Endothelial cell of umbilical vein (primary cell): Measurements from ENCODE around the gene TMEM269. TPM values are rescaled to one million over a fixed set of nuclear protein-coding genes. Genes with fewer than 3 reads are reported as not detected.

ENCODE experiments used
- BruUV-seq: library from RNA; stranded (reverse); fragments of 400-500 nt; replicated peaks from 2 replicates; lab custom pipeline; 2021; lab: Mats Ljungman, UMichigan
- CTCF ChIA-PET: fragments of 300-600, 350-600 bp; sonication (Branson Sonifier 250); formaldehyde crosslinking; loops from one replicate; lab custom pipeline; 2021; ENCODE audit warnings: antibody characterized with exemption, inconsistent platforms; lab: Charles Lee
- POLR2A ChIA-PET: fragments of 300-600, 350-600 bp; sonication (Branson Sonifier 250); formaldehyde crosslinking; loops from one replicate; lab custom pipeline; 2021; ENCODE audit warnings: antibody characterized with exemption, inconsistent platforms; lab: Charles Lee
- DNase-seq: peaks from one replicate; pipeline ENCODE4 v3.0.0-alpha.2; 2011; ENCODE audit warnings: low read depth, low spot score
- FAIRE-seq: peaks from 2 replicates; lab custom pipeline; 2011; peaks lifted over from hg19 to GRCh38; lab: Jason Lieb, UNC
- H2AFZ ChIP-seq: 2 replicates; pipeline ENCODE4 v1.6.0; 2012; ENCODE audit warnings: low read depth, low read length, control low read depth, inconsistent platforms
- H3K27ac ChIP-seq: 2 replicates; pipeline ENCODE4 v1.5.1; 2011; ENCODE audit warnings: low read depth, mild to moderate bottlenecking, control low read depth, low read length, moderate library complexity; ENCODE audit not compliant: insufficient read depth
- H3K27me3 ChIP-seq, 2 experiments: 2 replicates each; pipeline versions ENCODE4 v1.6.0 to v1.6.1; 2011; ENCODE audit warnings: low read length in 2 of 2, mixed read lengths in 1 of 2; ENCODE audit not compliant: control insufficient read depth in 2 of 2, insufficient read depth in 2 of 2
- H3K36me3 ChIP-seq, 2 experiments: 2 replicates in 1 of 2; 3 replicates in 1 of 2; pipeline ENCODE4 v1.5.1; 2011; ENCODE audit warnings: low read length in 2 of 2, mild to moderate bottlenecking in 1 of 2, moderate library complexity in 1 of 2; ENCODE audit not compliant: control insufficient read depth in 2 of 2, insufficient read depth in 2 of 2; ENCODE audit errors: extremely low read depth in 1 of 2
- H3K4me1 ChIP-seq: 3 replicates; pipeline ENCODE4 v1.5.1; 2011; ENCODE audit warnings: mild to moderate bottlenecking, low read length; ENCODE audit not compliant: control insufficient read depth, insufficient read depth; ENCODE audit errors: extremely low read depth
- H3K4me2 ChIP-seq: 2 replicates; pipeline ENCODE4 v1.6.1; 2011; ENCODE audit warnings: low read length, control low read depth, mixed read lengths; ENCODE audit not compliant: insufficient read depth
- H3K4me3 ChIP-seq, 3 experiments: fragments of 200-600 bp in 1 of 3; sonication (generic), shearing (Covaris generic) in 1 of 3; replicated peaks in 1 of 3; 2 replicates each; pipeline ENCODE4 v1.5.1; 2011 to 2016; ENCODE audit warnings: control low read depth in 3 of 3, low read length in 3 of 3, mild to moderate bottlenecking in 2 of 3, inconsistent platforms in 1 of 3, low read depth in 1 of 3, moderate library complexity in 1 of 3; ENCODE audit not compliant: insufficient read depth in 1 of 3
- H3K79me2 ChIP-seq: 2 replicates; pipeline ENCODE4 v1.6.0; 2012; ENCODE audit warnings: low read length, inconsistent platforms; ENCODE audit not compliant: control insufficient read depth, insufficient read depth
- H3K9ac ChIP-seq: replicated peaks from 2 replicates; pipeline ENCODE3; 2011; ENCODE audit warnings: low read length, control low read depth; ENCODE audit not compliant: insufficient read depth; ENCODE audit errors: extremely low read depth
- H3K9me1 ChIP-seq: replicated peaks from 3 replicates; pipeline ENCODE4 v1.6.0; 2011; ENCODE audit warnings: mild to moderate bottlenecking, low read length; ENCODE audit not compliant: control insufficient read depth, insufficient read depth; ENCODE audit errors: extremely low read depth
- H3K9me3 ChIP-seq: replicated peaks from 2 replicates; pipeline ENCODE4 v1.5.1; 2012; ENCODE audit warnings: low read length, inconsistent platforms; ENCODE audit not compliant: control insufficient read depth, insufficient read depth
- H4K20me1 ChIP-seq: replicated peaks from 2 replicates; pipeline ENCODE3; 2011; ENCODE audit warnings: mild to moderate bottlenecking, low read length; ENCODE audit not compliant: control insufficient read depth, insufficient read depth; ENCODE audit errors: extremely low read depth
- EZH2 ChIP-seq: IDR thresholded peaks from 2 replicates; pipeline ENCODE4 v1.6.1; 2012; ENCODE audit warnings: borderline replicate concordance, low read depth, mild to moderate bottlenecking, moderate library complexity, low read length, inconsistent platforms; ENCODE audit not compliant: severe bottlenecking
- FOS ChIP-seq: IDR thresholded peaks from 2 replicates; pipeline ENCODE4 v1.6.1; 2011; ENCODE audit warnings: mild to moderate bottlenecking, low read length, moderate library complexity, borderline replicate concordance; ENCODE audit not compliant: insufficient read depth
- GATA2 ChIP-seq: IDR thresholded peaks from 2 replicates; pipeline ENCODE4 v1.7.0; 2011; ENCODE audit warnings: low read depth, mild to moderate bottlenecking, moderate library complexity, mixed read lengths, low read length; ENCODE audit not compliant: insufficient read length, insufficient read depth
- JUN ChIP-seq: IDR thresholded peaks from 2 replicates; pipeline ENCODE4 v1.6.1; 2011; ENCODE audit warnings: borderline replicate concordance, low read depth; ENCODE audit not compliant: insufficient read length, insufficient read depth
- MYC ChIP-seq: IDR thresholded peaks from one replicate; pipeline ENCODE4 v1.6.1; 2011; ENCODE audit warnings: mild to moderate bottlenecking, low read depth, low read length
- POLR2A ChIP-seq: IDR thresholded peaks from 2 replicates; pipeline ENCODE4 v1.6.1; 2012; ENCODE audit warnings: low read depth, mild to moderate bottlenecking, control low read depth, low read length
- POLR2AphosphoS5 ChIP-seq: IDR thresholded peaks from 2 replicates; pipeline ENCODE4 v1.6.1; 2012; ENCODE audit warnings: low read depth, mild to moderate bottlenecking, control low read depth, low read length, moderate library complexity; ENCODE audit not compliant: insufficient read depth
- dilution Hi-C: fragments of 300-500 bp; cut with MboI; formaldehyde crosslinking; loops from one replicate; pipeline ENCODE4 v1.15.0; 2019; ENCODE audit warnings: low sequenced_read_pairs; ENCODE audit not compliant: extremely low pct_ligation_motif_present
- intact Hi-C: fragments of 100-400 bp; cut with micrococcal nuclease; formaldehyde crosslinking; loops from one replicate; pipeline ENCODE4 v1.10.0; 2022
- polyA plus RNA-seq, 4 experiments: library from polyadenylated mRNA; depleted of rRNA in 3 of 4; stranded (reverse) in 3 of 4; unstranded in 1 of 4; fragments of >200 nt; gene quantifications; 2 replicates each; pipeline versions ENCODE4 v1.2.1 to v1.2.3, GENCODE V29; 2011 to 2012; ENCODE audit warnings: missing spikeins in 1 of 4
- total RNA-seq: library from RNA; stranded (reverse); gene quantifications from 2 replicates; pipeline ENCODE4 v1.2.3, GENCODE V29; 2021
- TF ChIP-seq, protein P1 (sequence below), 2 donors: IDR thresholded peaks; 1 replicate in 1 of 2; 2 replicates in 1 of 2; pipeline ENCODE4 v1.5.1; 2011; ENCODE audit warnings: low read length in 2 of 2, mild to moderate bottlenecking in 2 of 2, moderate library complexity in 2 of 2, control low read depth in 1 of 2, inconsistent platforms in 1 of 2, low read depth in 1 of 2; ENCODE audit not compliant: insufficient read depth in 1 of 2; ENCODE audit errors: extremely low read depth in 1 of 2
- TF ChIP-seq, protein P2 (sequence below): IDR thresholded peaks from 2 replicates; pipeline ENCODE4 v1.6.1; 2011; ENCODE audit not compliant: insufficient read depth, insufficient read length

The TMEM269 gene
- total and polyA plus RNA-seq, 2 donors (not counting 3 experiments of a cell fraction or from before 2014, with no cell fraction given), result 0.03 TPM; not detected in 1

DNA sequence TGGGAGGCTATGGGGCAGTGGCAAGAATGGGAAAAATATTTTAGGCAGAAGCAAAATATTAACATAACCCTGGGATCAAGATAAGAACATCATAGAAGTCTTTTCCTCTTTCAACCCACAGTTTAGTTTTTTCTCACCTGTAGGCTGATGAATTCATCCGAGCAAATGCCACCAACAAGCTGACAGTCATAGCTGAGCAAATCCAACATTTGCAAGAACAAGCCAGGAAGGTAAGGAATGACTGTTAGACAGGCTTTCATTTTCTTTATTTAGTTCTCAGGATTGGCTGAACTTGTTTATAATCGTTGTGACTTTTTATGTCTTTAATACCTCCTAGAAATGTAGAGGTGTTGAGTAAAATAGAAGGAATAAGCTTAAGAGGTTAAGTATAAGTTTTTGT is 11.4 kb upstream of the TMEM269 start:
- Histone ChIP-seq H3K9ac (no peak overlapping the region), H4K20me1 (no peaks in the 10 kb centered on the region), H3K4me1 (no peaks in the 10 kb centered on the region), H3K9me3 (no peaks in the 10 kb centered on the region), H3K4me3 (no peak overlapping the region), H3K36me3 (peaks cover 6 to 11% of the 10 kb centered on the region in 2 experiments), H3K27ac (no peak overlapping the region), H3K9me1 (no peaks in the 10 kb centered on the region), H3K79me2 (peaks cover 17% of the 10 kb centered on the region), H2AFZ (no peak overlapping the region), H3K27me3 (no peaks in the 10 kb centered on the region), H3K4me2 (no peak overlapping the region)
- no peak for FAIRE-seq
- intact Hi-C loops, result no loop called here
- dilution Hi-C loops, result no loop called here
- ChIA-PET POLR2A (no interaction called here), CTCF (interaction anchor here (1.5 to 2.5 kb wide), 3 partner anchors 7 to 300 kb away, joined by 4 to 11 read pairs (median 4); partner anchors contain the start of gene P3H1)
- no peak for TF ChIP-seq POLR2AphosphoS5
- no peak for TF ChIP-seq POLR2A
- TF ChIP-seq MYC, result no peak
- TF ChIP-seq EZH2, result no peak
- TF ChIP-seq JUN, result no peak
- TF ChIP-seq FOS, result no peak
- TF ChIP-seq, protein P1, sequence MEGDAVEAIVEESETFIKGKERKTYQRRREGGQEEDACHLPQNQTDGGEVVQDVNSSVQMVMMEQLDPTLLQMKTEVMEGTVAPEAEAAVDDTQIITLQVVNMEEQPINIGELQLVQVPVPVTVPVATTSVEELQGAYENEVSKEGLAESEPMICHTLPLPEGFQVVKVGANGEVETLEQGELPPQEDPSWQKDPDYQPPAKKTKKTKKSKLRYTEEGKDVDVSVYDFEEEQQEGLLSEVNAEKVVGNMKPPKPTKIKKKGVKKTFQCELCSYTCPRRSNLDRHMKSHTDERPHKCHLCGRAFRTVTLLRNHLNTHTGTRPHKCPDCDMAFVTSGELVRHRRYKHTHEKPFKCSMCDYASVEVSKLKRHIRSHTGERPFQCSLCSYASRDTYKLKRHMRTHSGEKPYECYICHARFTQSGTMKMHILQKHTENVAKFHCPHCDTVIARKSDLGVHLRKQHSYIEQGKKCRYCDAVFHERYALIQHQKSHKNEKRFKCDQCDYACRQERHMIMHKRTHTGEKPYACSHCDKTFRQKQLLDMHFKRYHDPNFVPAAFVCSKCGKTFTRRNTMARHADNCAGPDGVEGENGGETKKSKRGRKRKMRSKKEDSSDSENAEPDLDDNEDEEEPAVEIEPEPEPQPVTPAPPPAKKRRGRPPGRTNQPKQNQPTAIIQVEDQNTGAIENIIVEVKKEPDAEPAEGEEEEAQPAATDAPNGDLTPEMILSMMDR (IDR thresholded peaks at IDR 0.05; ENCODE audit: extremely low read depth in 1 of 2, insufficient read depth in 1 of 2, low read depth in 1 of 2, low read length in 2 of 2), result no peak
- TF ChIP-seq GATA2, result no peak
- TF ChIP-seq, protein P2, sequence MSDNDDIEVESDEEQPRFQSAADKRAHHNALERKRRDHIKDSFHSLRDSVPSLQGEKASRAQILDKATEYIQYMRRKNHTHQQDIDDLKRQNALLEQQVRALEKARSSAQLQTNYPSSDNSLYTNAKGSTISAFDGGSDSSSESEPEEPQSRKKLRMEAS, result no peak
- DNase-seq, result no peak
- no TSS peak for BruUV-seq
